ENCODE results near the gene NAALADL2. TPM values are rescaled to one million over a fixed set of nuclear protein-coding genes. Genes with fewer than 3 reads are reported as not detected.
A peak's percentile ranks its signal among the peaks of the same experiment; 100 is the strongest.

NAALADL2 gene
- total and polyA plus RNA-seq, 2 of the 8 experiments (the other 6 are each of a cell fraction or from before 2014, with no cell fraction given), result 0.12 to 0.22 TPM

GRCh38 chr3:175274474-175275218, 415.5 kb downstream of the NAALADL2 start:
- H2BK5ac ChIP-seq (ENCODE audit: low read depth, low read length), result no peak overlapping the region
- H4K91ac ChIP-seq (replicated peaks; ENCODE audit: insufficient read length, low read length), result no peak overlapping the region
- no peak overlapping the region for H3K27ac ChIP-seq (ENCODE audit: low read depth, low read length)
- H4K5ac ChIP-seq (ENCODE audit: insufficient read length, low read depth, low read length), result no peak overlapping the region
- no peak overlapping the region for H3K23ac ChIP-seq (ENCODE audit: insufficient read length)
- 100% methylated on average over 1 of the region's 1 CpG; no CpG with 5 or more reads in 1 of the 2 experiments for WGBS, 2 experiments (ENCODE audit: extremely low coverage in 1 of 2, insufficient coverage in 1 of 2, insufficient read length in 1 of 2, insufficient replicate concordance in 2 of 2, low coverage in 1 of 2, low lambda C conversion rate in 2 of 2, missing lambda C conversion rate in 1 of 2)
- no peak overlapping the region for H3K4me2 ChIP-seq (ENCODE audit: insufficient read depth in 1 of 2, low read depth in 2 of 2, low read length in 2 of 2)
- ChIA-PET POLR2A (ENCODE audit: partially characterized antibody) (no interaction called here), CTCF (ENCODE audit: partially characterized antibody) (interaction anchor here (0.6 kb wide), 1 partner anchor 20 kb away, joined by 3 read pairs; no protein-coding TSS in a partner anchor)
- H2BK20ac ChIP-seq (ENCODE audit: low read length), result no peak overlapping the region
- no peaks in the 10 kb centered on the region for H3K36me3 ChIP-seq (ENCODE audit: control insufficient read depth in 2 of 4, insufficient read depth in 4 of 4, low read length in 3 of 4)
- no peak overlapping the region for H3K56ac ChIP-seq (replicated peaks; ENCODE audit: insufficient read length, low read depth, low read length)
- H3K4me3 ChIP-seq (ENCODE audit: extremely low read depth in 1 of 4, insufficient read depth in 2 of 4, low read depth in 3 of 4, low read length in 4 of 4), result no peak overlapping the region
- no peak overlapping the region for H2BK15ac ChIP-seq (ENCODE audit: low read length)
- no peak overlapping the region for H3K4ac ChIP-seq (replicated peaks; ENCODE audit: insufficient read length, low read depth, low read length)
- no peak for DNase-seq (ENCODE audit: low read depth in 1 of 2, low spot score in 2 of 2)
- no peak overlapping the region for H4K8ac ChIP-seq (ENCODE audit: extremely low read depth, insufficient read depth, low read length)
- H3K23me2 ChIP-seq (ENCODE audit: low read depth, low read length), result no peaks in the 10 kb centered on the region; the same call in 1 of the 2 replicates
- no peak overlapping the region for H3K14ac ChIP-seq (ENCODE audit: insufficient read length)
- no peaks in the 10 kb centered on the region for H3K27me3 ChIP-seq (replicated peaks in 1 of 4; ENCODE audit: control insufficient read depth in 3 of 4, extremely low read depth in 1 of 4, insufficient read depth in 3 of 4, low read length in 3 of 4)
- no peak overlapping the region for H3K9ac ChIP-seq (replicated peaks in 1 of 4; ENCODE audit: extremely low read depth in 1 of 4, low read depth in 3 of 4, low read length in 3 of 4)
- H3K4me1 ChIP-seq (replicated peaks in 1 of 4; ENCODE audit: control insufficient read depth in 3 of 4, insufficient read depth in 4 of 4, low read length in 3 of 4), result no peaks in the 10 kb centered on the region
- H3K18ac ChIP-seq (ENCODE audit: extremely low read depth, low read length), result no peak overlapping the region
- H3K79me1 ChIP-seq (ENCODE audit: low read depth, low read length), result no peaks in the 10 kb centered on the region
- H2BK12ac ChIP-seq (ENCODE audit: low read depth, low read length), result no peak overlapping the region
- H4K20me1 ChIP-seq (replicated peaks in 1 of 2; ENCODE audit: control insufficient read depth in 1 of 2, insufficient read depth in 2 of 2, low read length in 2 of 2), result no peaks in the 10 kb centered on the region
- peak overlapping the region; percentile 74; the same call in 1 of the 2 replicates for H2AFZ ChIP-seq (ENCODE audit: low read length)
- H3K9me3 ChIP-seq (ENCODE audit: insufficient read depth in 2 of 2, low read depth in 1 of 2, low read length in 1 of 2), result no peaks in the 10 kb centered on the region
- H3K79me2 ChIP-seq (ENCODE audit: control insufficient read depth in 1 of 2, insufficient read depth in 2 of 2, low read length in 2 of 2), result no peaks in the 10 kb centered on the region
- no peak overlapping the region for H2AK5ac ChIP-seq (ENCODE audit: low read depth, low read length)
- H2BK120ac ChIP-seq (replicated peaks; ENCODE audit: low read depth, low read length), result no peak overlapping the region
- FAIRE-seq, result no peak
